Testis (tissue), 2 donors: ENCODE measurements around the gene FIP1L1.

ENCODE experiments used
- POLR2A ChIP-seq: fragments of 450-650 bp; IDR thresholded peaks from one replicate; pipeline ENCODE4 v1.6.1; 2017; ENCODE audit warnings: antibody characterized with exemption, mild to moderate bottlenecking, moderate library complexity
- TF ChIP-seq, protein P1 (sequence below), 3 experiments: fragments of 450-650 bp in 2 of 3; fragments of 200-600 bp in 1 of 3; sonication (generic) in 1 of 3; IDR thresholded peaks; one replicate each; pipeline ENCODE4 v1.5.1; 2016 to 2019; ENCODE audit warnings: antibody characterized with exemption in 3 of 3, mild to moderate bottlenecking in 2 of 3, moderate library complexity in 1 of 3

DNA sequence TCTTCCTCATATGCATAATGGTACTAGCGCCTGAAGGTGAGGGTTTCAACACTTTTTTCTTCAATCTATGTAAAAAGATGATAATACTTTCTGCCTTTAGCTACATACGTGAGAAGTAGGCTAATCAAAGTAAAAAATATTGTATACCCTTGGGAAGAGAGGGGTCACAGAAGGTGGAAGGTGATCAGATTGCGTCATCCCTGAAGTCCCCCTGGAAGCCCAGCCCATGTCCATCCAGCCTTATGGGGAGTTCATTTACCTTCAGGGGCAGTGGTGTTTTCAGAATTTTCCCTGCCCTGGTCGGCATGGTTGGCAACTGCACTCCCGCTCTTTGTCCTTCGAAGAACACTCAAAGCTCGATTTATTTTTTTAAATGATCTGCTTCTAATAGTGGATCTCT lies 129.6 kb downstream of the FIP1L1 start:
- no peak for TF ChIP-seq POLR2A
- TF ChIP-seq, protein P1, sequence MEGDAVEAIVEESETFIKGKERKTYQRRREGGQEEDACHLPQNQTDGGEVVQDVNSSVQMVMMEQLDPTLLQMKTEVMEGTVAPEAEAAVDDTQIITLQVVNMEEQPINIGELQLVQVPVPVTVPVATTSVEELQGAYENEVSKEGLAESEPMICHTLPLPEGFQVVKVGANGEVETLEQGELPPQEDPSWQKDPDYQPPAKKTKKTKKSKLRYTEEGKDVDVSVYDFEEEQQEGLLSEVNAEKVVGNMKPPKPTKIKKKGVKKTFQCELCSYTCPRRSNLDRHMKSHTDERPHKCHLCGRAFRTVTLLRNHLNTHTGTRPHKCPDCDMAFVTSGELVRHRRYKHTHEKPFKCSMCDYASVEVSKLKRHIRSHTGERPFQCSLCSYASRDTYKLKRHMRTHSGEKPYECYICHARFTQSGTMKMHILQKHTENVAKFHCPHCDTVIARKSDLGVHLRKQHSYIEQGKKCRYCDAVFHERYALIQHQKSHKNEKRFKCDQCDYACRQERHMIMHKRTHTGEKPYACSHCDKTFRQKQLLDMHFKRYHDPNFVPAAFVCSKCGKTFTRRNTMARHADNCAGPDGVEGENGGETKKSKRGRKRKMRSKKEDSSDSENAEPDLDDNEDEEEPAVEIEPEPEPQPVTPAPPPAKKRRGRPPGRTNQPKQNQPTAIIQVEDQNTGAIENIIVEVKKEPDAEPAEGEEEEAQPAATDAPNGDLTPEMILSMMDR (IDR thresholded peaks at IDR 0.05) = no peak
